MCF 10A (cell line): ENCODE results near the gene CD300H. TPM values are rescaled to one million over a fixed set of nuclear protein-coding genes. Genes with fewer than 3 reads are reported as not detected.

Experiments used
- BruUV-seq: library from RNA; stranded (reverse); fragments of 400-500 nt; replicated peaks from 2 replicates; lab custom pipeline; 2021; lab: Mats Ljungman, UMichigan
- CTCF ChIA-PET: fragments of 300-600 bp; sonication (Branson Sonifier 250); formaldehyde crosslinking; extraction: SDS; loops from one replicate; lab custom pipeline; 2021; ENCODE audit warnings: antibody characterized with exemption, inconsistent platforms; lab: Yijun Ruan, JAX
- POLR2A ChIA-PET: fragments of 300-600, 350-650 bp; sonication (Branson Sonifier 250); formaldehyde crosslinking; extraction: SDS; loops from one replicate; lab custom pipeline; 2020; ENCODE audit warnings: antibody characterized with exemption, inconsistent platforms; lab: Yijun Ruan, JAX
- DNase-seq: peaks from one replicate; pipeline ENCODE4 v3.0.0-alpha.2; 2018; ENCODE audit not compliant: unreplicated experiment
- H3K27ac Mint-ChIP-seq: one replicate; pipeline ENCODE4 v1.8.0; 2022; ENCODE audit warnings: mild to moderate bottlenecking, low read depth, mixed read lengths; ENCODE audit not compliant: unreplicated experiment
- H3K27me3 Mint-ChIP-seq: one replicate; pipeline ENCODE4 v1.8.0; 2022; ENCODE audit warnings: mixed read lengths; ENCODE audit not compliant: insufficient read depth, unreplicated experiment
- H3K36me3 Mint-ChIP-seq: one replicate; pipeline ENCODE4 v1.8.0; 2022; ENCODE audit warnings: mild to moderate bottlenecking, moderate library complexity, mixed read lengths; ENCODE audit not compliant: insufficient read depth, unreplicated experiment
- H3K4me1 Mint-ChIP-seq: one replicate; pipeline ENCODE4 v1.8.0; 2022; ENCODE audit warnings: mixed read lengths; ENCODE audit not compliant: insufficient read depth, unreplicated experiment
- H3K4me3 Mint-ChIP-seq: one replicate; pipeline ENCODE4 v1.8.0; 2022; ENCODE audit warnings: mild to moderate bottlenecking, moderate library complexity, mixed read lengths; ENCODE audit not compliant: unreplicated experiment
- H3K9me3 Mint-ChIP-seq: one replicate; pipeline ENCODE4 v1.8.0; 2022; ENCODE audit warnings: mixed read lengths; ENCODE audit not compliant: unreplicated experiment
- intact Hi-C: fragments of 100-400 bp; cut with micrococcal nuclease; formaldehyde crosslinking; loops from 2 replicates; pipeline ENCODE4 v1.14.1; 2022
- total RNA-seq: library from RNA; stranded (reverse); gene quantifications from 2 replicates; pipeline ENCODE4 v1.2.3, GENCODE V29; 2022
- TF ChIP-seq, protein P1 (sequence below): fragments of 200-600 bp; IDR thresholded peaks from one replicate; pipeline ENCODE4 v1.8.0; 2022; ENCODE audit warnings: antibody characterized with exemption, mild to moderate bottlenecking; ENCODE audit not compliant: unreplicated experiment

Gene CD300H
- total RNA-seq, 1 experiment from 2014 or later = not detected

DNA sequence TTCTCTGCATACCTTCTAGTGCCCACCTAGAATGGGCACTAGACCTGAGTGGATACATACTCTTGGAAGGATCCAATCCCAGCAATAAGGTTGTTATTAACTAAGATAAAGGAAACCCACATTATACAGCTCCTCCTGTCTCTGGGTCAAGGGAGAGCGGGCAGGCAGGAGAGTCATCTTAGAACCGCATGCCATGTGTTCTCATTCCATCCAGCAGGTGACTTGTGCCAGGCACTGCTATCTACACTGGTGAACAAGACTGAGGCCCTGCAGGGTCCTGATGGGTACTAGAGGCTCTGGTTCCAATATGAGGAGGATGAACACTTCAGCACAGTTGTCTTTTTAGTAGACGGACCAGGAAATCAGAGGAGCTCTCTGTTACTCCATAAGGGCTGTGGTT is 5.9 kb upstream of the CD300H start:
- TF ChIP-seq, protein P1, sequence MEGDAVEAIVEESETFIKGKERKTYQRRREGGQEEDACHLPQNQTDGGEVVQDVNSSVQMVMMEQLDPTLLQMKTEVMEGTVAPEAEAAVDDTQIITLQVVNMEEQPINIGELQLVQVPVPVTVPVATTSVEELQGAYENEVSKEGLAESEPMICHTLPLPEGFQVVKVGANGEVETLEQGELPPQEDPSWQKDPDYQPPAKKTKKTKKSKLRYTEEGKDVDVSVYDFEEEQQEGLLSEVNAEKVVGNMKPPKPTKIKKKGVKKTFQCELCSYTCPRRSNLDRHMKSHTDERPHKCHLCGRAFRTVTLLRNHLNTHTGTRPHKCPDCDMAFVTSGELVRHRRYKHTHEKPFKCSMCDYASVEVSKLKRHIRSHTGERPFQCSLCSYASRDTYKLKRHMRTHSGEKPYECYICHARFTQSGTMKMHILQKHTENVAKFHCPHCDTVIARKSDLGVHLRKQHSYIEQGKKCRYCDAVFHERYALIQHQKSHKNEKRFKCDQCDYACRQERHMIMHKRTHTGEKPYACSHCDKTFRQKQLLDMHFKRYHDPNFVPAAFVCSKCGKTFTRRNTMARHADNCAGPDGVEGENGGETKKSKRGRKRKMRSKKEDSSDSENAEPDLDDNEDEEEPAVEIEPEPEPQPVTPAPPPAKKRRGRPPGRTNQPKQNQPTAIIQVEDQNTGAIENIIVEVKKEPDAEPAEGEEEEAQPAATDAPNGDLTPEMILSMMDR = no peak
- Mint-ChIP-seq H3K36me3 (peaks cover 6% of the 10 kb centered on the region), H3K27ac (no peak overlapping the region), H3K9me3 (no peaks in the 10 kb centered on the region), H3K4me1 (peaks cover 18% of the 10 kb centered on the region), H3K27me3 (no peaks in the 10 kb centered on the region), H3K4me3 (no peak overlapping the region)
- POLR2A ChIA-PET = interaction anchor here (0.6 to 1.3 kb wide), 5 partner anchors 8 to 193 kb away, joined by 3 to 4 read pairs (median 4); no protein-coding TSS in a partner anchor
- no peak for DNase-seq
- intact Hi-C loops = no loop called here
- BruUV-seq = no TSS peak
- CTCF ChIA-PET = interaction anchor here (0.6 to 1.8 kb wide), 4 partner anchors 11 to 29 kb away, joined by 3 to 4 read pairs (median 4); no protein-coding TSS in a partner anchor

DNA sequence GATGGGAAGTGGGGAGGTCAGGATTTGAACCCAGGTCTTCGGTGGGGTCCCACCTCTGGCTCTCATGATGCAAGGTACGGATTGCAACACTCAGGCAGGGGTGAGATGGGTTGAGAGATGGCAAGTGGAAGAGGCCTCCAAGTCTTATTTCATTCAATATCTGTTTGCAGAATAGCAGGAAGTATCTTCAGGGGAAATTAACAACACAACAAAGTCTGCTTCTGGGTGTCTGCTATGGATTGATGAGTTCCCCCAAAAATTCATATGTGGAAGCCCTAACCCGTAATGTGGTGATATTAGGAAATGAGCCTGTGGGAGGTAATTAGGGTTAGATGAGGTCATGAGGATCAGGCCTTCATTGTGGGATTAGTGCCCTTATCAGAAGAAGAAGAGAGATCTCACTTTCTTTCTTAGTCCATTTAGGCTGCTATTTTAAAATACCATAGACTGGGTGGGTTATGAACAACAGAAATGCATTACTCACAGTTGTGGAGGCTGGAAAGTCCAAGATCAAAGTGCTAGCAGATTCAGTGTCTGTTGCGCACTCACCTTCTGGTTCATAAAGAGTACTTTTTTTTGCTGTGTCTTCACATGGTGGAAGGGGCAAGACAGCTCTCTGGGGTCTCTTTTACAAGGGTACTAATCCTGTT is 4.4 kb upstream of the CD300H start:
- POLR2A ChIA-PET = interaction anchor here (0.6 kb wide), 1 partner anchor 268 kb away, joined by 3 read pairs; no protein-coding TSS in a partner anchor
- TF ChIP-seq, protein P1 = no peak
- BruUV-seq = no TSS peak
- no peak overlapping the region for H3K4me3 Mint-ChIP-seq
- H3K27ac Mint-ChIP-seq = no peak overlapping the region
- H3K9me3 Mint-ChIP-seq = no peaks in the 10 kb centered on the region
- H3K4me1 Mint-ChIP-seq = peaks cover 25% of the 10 kb centered on the region
- H3K27me3 Mint-ChIP-seq = no peaks in the 10 kb centered on the region
- CTCF ChIA-PET = interaction anchor here (1.8 kb wide), 1 partner anchor 15 kb away, joined by 4 read pairs; no protein-coding TSS in a partner anchor
- DNase-seq = no peak
- intact Hi-C loops = no loop called here
- H3K36me3 Mint-ChIP-seq = no peaks in the 10 kb centered on the region

DNA sequence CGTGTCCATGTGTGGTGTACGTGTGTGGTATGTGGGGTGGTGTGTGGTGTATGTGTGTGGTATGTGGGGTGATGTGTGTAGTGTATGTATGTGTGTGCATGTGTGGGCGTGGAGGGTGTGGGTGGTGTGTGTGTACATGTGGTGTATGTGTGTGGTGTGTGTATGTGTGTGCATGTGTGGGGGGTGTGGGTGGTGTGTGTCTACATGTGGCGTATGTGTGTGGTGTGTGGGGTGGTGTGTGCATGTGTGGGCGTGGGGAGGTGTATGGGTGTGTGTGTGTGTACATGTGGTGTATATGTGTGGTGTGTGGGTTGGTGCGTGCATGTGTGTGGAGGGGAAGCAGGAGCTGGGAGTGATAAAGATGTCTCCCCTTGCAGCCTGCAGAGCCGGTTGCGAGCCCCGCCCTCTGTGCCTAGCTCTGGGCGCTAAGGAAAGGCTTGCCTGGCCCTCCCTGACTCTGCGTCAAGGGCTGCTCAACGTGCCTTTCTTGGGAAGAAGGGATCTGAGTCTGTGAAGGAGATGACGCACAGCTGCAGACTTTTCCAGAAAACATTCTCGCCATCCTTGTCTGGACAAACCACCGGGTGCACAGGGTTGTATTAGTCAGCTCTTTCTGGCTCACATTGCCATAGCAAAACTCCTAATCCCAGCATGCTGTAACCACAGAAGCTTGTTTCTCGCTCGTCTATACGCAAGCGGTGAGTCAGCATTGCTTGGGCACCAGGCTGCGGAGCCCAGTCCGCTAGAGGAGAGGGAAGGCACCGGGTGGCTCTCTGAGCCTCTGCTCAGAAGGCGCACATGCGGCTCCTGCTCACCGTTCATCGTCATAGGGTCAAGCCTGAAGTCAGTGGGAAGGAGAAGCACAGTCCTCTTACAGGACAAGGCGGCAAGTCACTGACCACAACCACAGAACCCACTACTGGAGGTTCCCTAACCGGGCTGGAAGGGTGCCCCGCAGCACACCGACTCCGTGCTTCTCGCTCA is 2.0 kb upstream of the CD300H start:
- ChIA-PET CTCF (interaction anchor here (0.6 to 0.8 kb wide), 4 partner anchors 17 to 301 kb away, joined by 3 to 5 read pairs (median 4); no protein-coding TSS in a partner anchor), POLR2A (interaction anchor here (0.5 to 1.7 kb wide), 19 partner anchors 12 to 366 kb away, joined by 3 to 14 read pairs (median 4); partner anchors contain the start of genes CD300LD and FDXR)
- TF ChIP-seq, protein P1 = no peak
- H3K4me1 Mint-ChIP-seq = peaks cover 33% of the 10 kb centered on the region
- peak; percentile 100 for DNase-seq
- H3K9me3 Mint-ChIP-seq = no peaks in the 10 kb centered on the region
- H3K27me3 Mint-ChIP-seq = no peaks in the 10 kb centered on the region
- H3K36me3 Mint-ChIP-seq = no peaks in the 10 kb centered on the region
- H3K27ac Mint-ChIP-seq = peak overlapping the region; percentile 41
- no TSS peak for BruUV-seq
- intact Hi-C loops = loop anchor here (10.0 kb wide), 1 partner anchor 295 kb away; no protein-coding TSS in a partner anchor
- peak overlapping the region; percentile 37 for H3K4me3 Mint-ChIP-seq
